A549 (cell line): ENCODE data around the gene HNRNPK. TPM values are rescaled to one million over a fixed set of nuclear protein-coding genes. Genes with fewer than 3 reads are reported as not detected.

ENCODE experiments used
- ATAC-seq, 2 experiments: fragments of 200-7000 bp in 1 of 2; fragments of >200 bp in 1 of 2; cut with Nextera tagmentation in 1 of 2; cut with Tn5 transposase in 1 of 2; 3 replicates each; pipeline versions ENCODE4 v1.8.0 to v1.9.1; 2018 to 2020; ENCODE audit warnings: mild to moderate bottlenecking in 1 of 2, moderate library complexity in 1 of 2
- CTCF ChIA-PET: fragments of 300-600 bp; sonication (Branson Sonifier 250); formaldehyde crosslinking; extraction: SDS; loops from one replicate; lab custom pipeline; 2021; ENCODE audit warnings: antibody characterized with exemption, inconsistent platforms; lab: Yijun Ruan, JAX
- POLR2A ChIA-PET: fragments of 350-600 bp; formaldehyde crosslinking; extraction: SDS; loops from one replicate; lab custom pipeline; 2021; ENCODE audit warnings: antibody characterized with exemption, inconsistent platforms; lab: Yijun Ruan, JAX
- DNase-seq, 2 experiments: peaks; one replicate each; pipeline versions ENCODE4 v3.0.0 to v3.0.0-alpha.2; 2011 to 2016; ENCODE audit warnings: low read depth in 1 of 2, low spot score in 1 of 2
- FAIRE-seq: peaks from 2 replicates; lab custom pipeline; 2011; peaks lifted over from hg19 to GRCh38; lab: Jason Lieb, UNC
- H3K27ac ChIP-seq, 2 experiments: fragments of >200 bp; sonication (Bioruptor Twin); formaldehyde crosslinking; 3 replicates each; pipeline ENCODE4 v1.5.1; 2016 to 2017
- H3K4me1 ChIP-seq: fragments of >200 bp; sonication (Bioruptor Twin); formaldehyde crosslinking; 3 replicates; pipeline ENCODE4 v1.6.1; 2016
- H3K4me2 ChIP-seq: fragments of >200 bp; sonication (Bioruptor Twin); formaldehyde crosslinking; 3 replicates; pipeline ENCODE4 v1.6.1; 2016
- H3K4me3 ChIP-seq: fragments of >200 bp; sonication (Bioruptor Twin); formaldehyde crosslinking; 3 replicates; pipeline ENCODE4 v1.5.1; 2016
- H3K9me3 ChIP-seq: fragments of >200 bp; sonication (Bioruptor Twin); formaldehyde crosslinking; 3 replicates; pipeline ENCODE4 v1.6.1; 2016
- CHD4 ChIP-seq: fragments of 200-600 bp; sonication (generic); IDR thresholded peaks from 2 replicates; pipeline ENCODE4 v1.6.1; 2016; ENCODE audit warnings: antibody characterized with exemption, mild to moderate bottlenecking, borderline replicate concordance
- CTCF ChIP-seq: fragments of >200 bp; sonication (Bioruptor Twin); formaldehyde crosslinking; IDR thresholded peaks from 3 replicates; pipeline ENCODE4 v1.5.1; 2016
- HDAC2 ChIP-seq: fragments of 200-600 bp; sonication (generic); IDR thresholded peaks from 2 replicates; pipeline ENCODE4 v1.6.1; 2016
- HES2 ChIP-seq: fragments of >200 bp; sonication (Bioruptor Twin); formaldehyde crosslinking; IDR thresholded peaks from 2 replicates; pipeline ENCODE4 v1.6.1; 2016
- HEYL ChIP-seq: fragments of 250-450 bp; sonication (Bioruptor Pico); IDR thresholded peaks from 2 replicates; pipeline ENCODE4 v1.8.0; 2021; ENCODE audit warnings: mild to moderate bottlenecking, moderate library complexity
- HOXA7 ChIP-seq: fragments of 250-450 bp; sonication (Bioruptor Pico); IDR thresholded peaks from 2 replicates; pipeline ENCODE4 v1.5.0; 2020; ENCODE audit warnings: mild to moderate bottlenecking, moderate library complexity
- HOXB13 ChIP-seq: fragments of 250-450 bp; sonication (Bioruptor Pico); IDR thresholded peaks from 2 replicates; pipeline ENCODE4 v1.5.0; 2020; ENCODE audit warnings: low read depth, mild to moderate bottlenecking, moderate library complexity
- JUN ChIP-seq, 2 experiments: fragments of >200 bp; sonication (Bioruptor Twin); formaldehyde crosslinking; IDR thresholded peaks; 2 replicates in 1 of 2; 3 replicates in 1 of 2; pipeline ENCODE4 v1.6.1; 2016 to 2017
- JUNB ChIP-seq: fragments of >200 bp; sonication (Bioruptor Twin); formaldehyde crosslinking; IDR thresholded peaks from 2 replicates; pipeline ENCODE4 v1.6.1; 2016
- KDM5A ChIP-seq: fragments of 200-600 bp; sonication (generic); IDR thresholded peaks from 2 replicates; pipeline ENCODE4 v1.6.1; 2016; ENCODE audit warnings: antibody characterized with exemption, mild to moderate bottlenecking
- MAX ChIP-seq: IDR thresholded peaks from 2 replicates; pipeline ENCODE4 v1.6.1; 2012
- NFE2L2 ChIP-seq: fragments of 150-350 bp; conservative IDR thresholded peaks from 2 replicates; pipeline ENCODE4 v1.6.1; 2014; ENCODE audit warnings: low read length
- RAD21 ChIP-seq, 2 experiments: fragments of >200 bp in 1 of 2; sonication (Bioruptor Twin) in 1 of 2; formaldehyde crosslinking in 1 of 2; IDR thresholded peaks in 1 of 2; conservative IDR thresholded peaks in 1 of 2; 2 replicates in 1 of 2; 3 replicates in 1 of 2; pipeline ENCODE4 v1.6.1; 2012 to 2018; ENCODE audit warnings: inconsistent platforms in 1 of 2
- SMC3 ChIP-seq: fragments of >200 bp; sonication (Bioruptor Twin); formaldehyde crosslinking; IDR thresholded peaks from 3 replicates; pipeline ENCODE4 v1.6.1; 2018; ENCODE audit warnings: inconsistent platforms
- ZNF302 ChIP-seq: fragments of 250-450 bp; sonication (Bioruptor Pico); IDR thresholded peaks from 2 replicates; pipeline ENCODE4 v1.9.0; 2021; ENCODE audit warnings: inconsistent platforms, mild to moderate bottlenecking, moderate library complexity
- WGBS: methylation state at CpG from one replicate; pipeline ENCODE4 v1.1.6; 2017; ENCODE audit errors: missing lambda C conversion rate; 5-methylcytosine and 5-hydroxymethylcytosine counted together
- polyA plus RNA-seq, 4 experiments: library from polyadenylated mRNA; depleted of rRNA in 3 of 4; stranded (reverse); fragments of >200 nt; fragmentation: RNase III in 1 of 4; extraction: RNeasy Plus Mini Kit Qiagen cat#74134 plus additional on column Dnase treatment in 1 of 4; gene quantifications; 2 replicates in 3 of 4; 3 replicates in 1 of 4; pipeline ENCODE4 v1.2.3, GENCODE V29; 2011 to 2017
- small RNA-seq, 6 experiments: library from RNA; depleted of rRNA; stranded (forward); fragments of <200 nt; gene quantifications; one replicate each; pipeline ENCODE3, GENCODE V24; 2012

HNRNPK gene
- polyA plus RNA-seq, 2 of the 4 experiments (the other 2 are of a cell fraction): 682 to 699 TPM

- WGBS: 1% methylated on average over 16 of the region's 16 CpGs
- Histone ChIP-seq H3K4me1 (peaks cover 7% of the 10 kb centered on the region; the same call in 2 of the 3 replicates), H3K4me2 (peak overlapping the region; percentile 97), H3K4me3 (peak overlapping the region; percentile 81), H3K27ac (peak overlapping the region; percentile 93 to 97), H3K9me3 (no peaks in the 10 kb centered on the region)
- ATAC-seq (peak; percentile 70 to 79), FAIRE-seq (no peak), DNase-seq (peak in 1 of 2 experiments; percentile 60)
- ChIA-PET POLR2A (interaction anchor here (0.6 to 2.3 kb wide), 18 partner anchors 9 to 875 kb away, joined by 3 to 18 read pairs (median 3); partner anchors contain the start of genes HNRNPK, RMI1 and UBQLN1), CTCF (interaction anchor here (0.6 to 2.7 kb wide), 18 partner anchors 8 to 1099 kb away, joined by 3 to 21 read pairs (median 4); partner anchors contain the start of gene FRMD3)
- TF ChIP-seq RAD21 (conservative IDR thresholded peaks at IDR 0.05 in 1 of 2, IDR thresholded peaks at IDR 0.05 in 1 of 2): peak; percentile 49 to 56
- TF ChIP-seq HEYL (CRISPR knock-in tag): no peak
- TF ChIP-seq HDAC2: no peak
- peak; percentile 39 for TF ChIP-seq SMC3
- TF ChIP-seq CTCF: peak; percentile 59; the same call in 2 of the 3 replicates
- peak in 1 of 2 experiments; percentile 17; a peak in 1 of 5 replicates for TF ChIP-seq JUN (IDR thresholded peaks at IDR 0.05)
- TF ChIP-seq ZNF302 (CRISPR knock-in tag): no peak
- TF ChIP-seq HOXB13: 0 out of 2 replicates have a peak, but pooled peaks have one; percentile 22
- no peak for TF ChIP-seq HOXA7 (CRISPR knock-in tag)
- no peak for TF ChIP-seq KDM5A
- TF ChIP-seq CHD4: no peak
Measured at GRCh38 chr9:83920469-83920926, 59.5 kb downstream of the HNRNPK start.

- peaks cover 7% of the 10 kb centered on the region; the same call in 2 of the 3 replicates for H3K4me1 ChIP-seq
- DNase-seq (no peak), ATAC-seq (no peak), FAIRE-seq (no peak)
- no peaks in the 10 kb centered on the region for H3K9me3 ChIP-seq
- WGBS: 92% methylated on average over 1 of the region's 1 CpG
- no peak overlapping the region for H3K4me3 ChIP-seq
- no peak overlapping the region for H3K27ac ChIP-seq
- ChIA-PET POLR2A (no interaction called here), CTCF (interaction anchor here (1.0 kb wide), 1 partner anchor 342 kb away, joined by 3 read pairs; no protein-coding TSS in a partner anchor)
- H3K4me2 ChIP-seq: no peak overlapping the region
- TF ChIP-seq JUNB (no peak), NFE2L2 (no peak), MAX (no peak), HES2 (no peak)
Measured at GRCh38 chr9:83919111-83919510, 60.9 kb downstream of the HNRNPK start.

Small RNA genes within 50 kb of the gene (small RNA-seq; reads per million reads assigned to genes)
- 0 reads per million in 6 experiments for gene RF00019

Other genes with a start within 250 kb of the HNRNPK start
- gene GKAP1, start 162.4 kb downstream of the HNRNPK start, polyA plus RNA-seq (2011; rRNA removed): 9.6 and 16.1 TPM in 2 replicates
- 6.1 to 6.5 TPM (median 6.2 TPM) in 3 replicates for gene GKAP1, start 162.4 kb downstream of the HNRNPK start, polyA plus RNA-seq (2017; fragmentation: RNase III; extraction: RNeasy Plus Mini Kit Qiagen cat#74134 plus additional on column Dnase treatment)
- gene KIF27, start 58.8 kb downstream of the HNRNPK start, polyA plus RNA-seq (2011; rRNA removed): 4.1 and 6.0 TPM in 2 replicates
- 2.0 to 2.4 TPM (median 2.2 TPM) in 3 replicates for gene KIF27, start 58.8 kb downstream of the HNRNPK start, polyA plus RNA-seq (2017; fragmentation: RNase III; extraction: RNeasy Plus Mini Kit Qiagen cat#74134 plus additional on column Dnase treatment)
- 7.4 and 14.0 TPM in 2 replicates for gene RMI1, start 590 bp upstream of the HNRNPK start, polyA plus RNA-seq (2011; rRNA removed)
- gene RMI1, start 590 bp upstream of the HNRNPK start, polyA plus RNA-seq (2017; fragmentation: RNase III; extraction: RNeasy Plus Mini Kit Qiagen cat#74134 plus additional on column Dnase treatment): 15.2 to 17.1 TPM (median 17.0 TPM) in 3 replicates